Frontal cortex (tissue), 4 donors: ENCODE measurements around the gene SGMS1. TPM values are rescaled to one million over a fixed set of nuclear protein-coding genes. Genes with fewer than 3 reads are reported as not detected.

ENCODE experiments used
- DNase-seq, 2 donors: peaks; one replicate each; pipeline ENCODE4 v3.0.0; 2012; ENCODE audit warnings: low spot score in 2 of 2
- FAIRE-seq: peaks from 2 replicates; lab custom pipeline; 2012; peaks lifted over from hg19 to GRCh38; lab: Jason Lieb, UNC
- total RNA-seq: library from RNA; depleted of rRNA; stranded (reverse); fragments of >200 nt; gene quantifications from one replicate; pipeline ENCODE4 v1.2.3, GENCODE V29; 2014
- donor health status: control.
- donor health status: control.
- donor health status: control.

Gene SGMS1
- total RNA-seq, 1 donor from 2014 or later = 35.1 TPM

GRCh38 chr10:50417886-50418830, 205.6 kb downstream of the SGMS1 start:
- FAIRE-seq (no peak), DNase-seq (peak; percentile 56 to 60)

- FAIRE-seq = no peak
- DNase-seq = no peak
Measured at GRCh38 chr10:50417486-50417885, 206.3 kb downstream of the SGMS1 start.

- DNase-seq = no peak
- FAIRE-seq = no peak
Measured at GRCh38 chr10:50416881-50417280, 206.9 kb downstream of the SGMS1 start.

- DNase-seq (no peak), FAIRE-seq (no peak)
Measured at GRCh38 chr10:50416181-50416824, 207.5 kb downstream of the SGMS1 start.

GRCh38 chr10:50415292-50415691, 208.5 kb downstream of the SGMS1 start:
- DNase-seq (no peak), FAIRE-seq (no peak)

GRCh38 chr10:50410066-50410811, 213.5 kb downstream of the SGMS1 start:
- FAIRE-seq (no peak), DNase-seq (no peak)

- no peak for DNase-seq
- no peak for FAIRE-seq
Measured at GRCh38 chr10:50407076-50407801, 216.5 kb downstream of the SGMS1 start.

GRCh38 chr10:50406457-50407070, 217.2 kb downstream of the SGMS1 start:
- FAIRE-seq = no peak
- DNase-seq = no peak

GRCh38 chr10:50405723-50406122, 218.0 kb downstream of the SGMS1 start:
- FAIRE-seq (no peak), DNase-seq (no peak)

GRCh38 chr10:50404021-50404773, 219.6 kb downstream of the SGMS1 start:
- no peak for FAIRE-seq
- DNase-seq = no peak

GRCh38 chr10:50403074-50403473, 220.7 kb downstream of the SGMS1 start:
- FAIRE-seq (no peak), DNase-seq (no peak)

- peak; percentile 44 for FAIRE-seq
- no peak for DNase-seq
Measured at GRCh38 chr10:50402466-50402865, 221.3 kb downstream of the SGMS1 start.

- DNase-seq = no peak
Measured at GRCh38 chr10:50400694-50401093, 223.1 kb downstream of the SGMS1 start.

GRCh38 chr10:50398823-50399222, 224.9 kb downstream of the SGMS1 start:
- DNase-seq (no peak), FAIRE-seq (no peak)

More at GRCh38 chr10:50400694-50401093, 223.1 kb downstream of the SGMS1 start:
- no peak for FAIRE-seq

GRCh38 chr10:50398381-50398780, 225.4 kb downstream of the SGMS1 start:
- DNase-seq = no peak
- FAIRE-seq = peak; percentile 19

GRCh38 chr10:50397312-50398140, 226.2 kb downstream of the SGMS1 start:
- DNase-seq = no peak
- no peak for FAIRE-seq

- no peak for FAIRE-seq
- DNase-seq = no peak
Measured at GRCh38 chr10:50396491-50397311, 227.1 kb downstream of the SGMS1 start.
